Immature natural killer cell (primary cell): ENCODE measurements around the gene PRXL2B. TPM values are rescaled to one million over a fixed set of nuclear protein-coding genes. Genes with fewer than 3 reads are reported as not detected.

Experiments
- DNase-seq, 3 donors: peaks; one replicate each; pipeline ENCODE4 v3.0.0; 2022; ENCODE audit warnings: mixed read lengths in 1 of 3
- H3K27ac Mint-ChIP-seq, 6 donors: one replicate each; pipeline ENCODE4 v1.8.0; 2020; ENCODE audit warnings: mixed read lengths in 6 of 6, mild to moderate bottlenecking in 5 of 6, inconsistent platforms in 4 of 6, moderate library complexity in 3 of 6
- H3K27me3 Mint-ChIP-seq, 3 donors: one replicate each; pipeline ENCODE4 v1.8.0; 2020 to 2021; ENCODE audit warnings: low read depth in 3 of 3, mild to moderate bottlenecking in 3 of 3, mixed read lengths in 3 of 3, moderate library complexity in 3 of 3, inconsistent platforms in 1 of 3
- H3K36me3 Mint-ChIP-seq, 3 donors: one replicate each; pipeline ENCODE4 v1.8.0; 2020; ENCODE audit warnings: mixed read lengths in 3 of 3, inconsistent platforms in 2 of 3, mild to moderate bottlenecking in 2 of 3
- H3K4me1 Mint-ChIP-seq, 2 donors: one replicate each; pipeline ENCODE4 v1.8.0; 2020; ENCODE audit warnings: inconsistent platforms in 2 of 2, mild to moderate bottlenecking in 2 of 2, mixed read lengths in 2 of 2, moderate library complexity in 1 of 2
- H3K4me3 Mint-ChIP-seq, 5 donors: one replicate each; pipeline ENCODE4 v1.8.0; 2020; ENCODE audit warnings: mild to moderate bottlenecking in 5 of 5, mixed read lengths in 5 of 5, inconsistent platforms in 3 of 5, moderate library complexity in 3 of 5
- H3K9me3 Mint-ChIP-seq, 6 donors: one replicate each; pipeline ENCODE4 v1.8.0; 2020; ENCODE audit warnings: mild to moderate bottlenecking in 6 of 6, mixed read lengths in 6 of 6, inconsistent platforms in 4 of 6, moderate library complexity in 3 of 6
- polyA plus RNA-seq, 3 donors: library from polyadenylated mRNA; unstranded; fragments of 300-500 nt; fragmentation: Illumina TruSeq; gene quantifications; one replicate each; pipeline ENCODE4 v1.2.3, GENCODE V29; 2021

PRXL2B gene
- polyA plus RNA-seq, 3 donors from 2014 or later = 10.0 to 17.1 (median 13.6) TPM

GRCh38 chr1:2555634-2556276 is 30.8 kb upstream of the PRXL2B start:
- Mint-ChIP-seq H3K4me3 (peak overlapping the region; percentile 93 to 99 (median 98)), H3K27me3 (peaks cover 6 to 15% (median 9%) of the 10 kb centered on the region in 3 donors), H3K9me3 (no peaks in the 10 kb centered on the region), H3K36me3 (no peaks in the 10 kb centered on the region), H3K27ac (peak overlapping the region; percentile 93 to 100 (median 96)), H3K4me1 (peaks cover 32 to 40% of the 10 kb centered on the region in 2 donors)
- peak; percentile 79 to 83 (median 82) for DNase-seq

GRCh38 chr1:2556277-2556677 is 30.3 kb upstream of the PRXL2B start, which contains the start of gene TNFRSF14:
TNFRSF14 (plus strand) TSS chr1:2556371; CDS start chr1:2556665, 294 bp downstream.
- Mint-ChIP-seq H3K4me1 (peaks cover 32 to 38% of the 10 kb centered on the region in 2 donors), H3K9me3 (no peaks in the 10 kb centered on the region), H3K27me3 (peaks cover 6 to 13% (median 9%) of the 10 kb centered on the region in 3 donors), H3K36me3 (no peaks in the 10 kb centered on the region), H3K27ac (peak within 1 kb of the TSS; percentile 93 to 100 (median 96)), H3K4me3 (peak within 1 kb of the TSS; percentile 93 to 99 (median 98))
- DNase-seq = peak; percentile 81 to 86 (median 83)

GRCh38 chr1:2556678-2557481 is 29.7 kb upstream of the PRXL2B start:
- H3K36me3 Mint-ChIP-seq = no peaks in the 10 kb centered on the region
- peak; percentile 62 to 72 (median 65) for DNase-seq
- peak overlapping the region; percentile 93 to 99 (median 98) for H3K4me3 Mint-ChIP-seq
- peaks cover 32 to 39% of the 10 kb centered on the region in 2 donors for H3K4me1 Mint-ChIP-seq
- H3K9me3 Mint-ChIP-seq = no peaks in the 10 kb centered on the region
- H3K27me3 Mint-ChIP-seq = peaks cover 6 to 13% (median 9%) of the 10 kb centered on the region in 3 donors
- H3K27ac Mint-ChIP-seq = peak overlapping the region; percentile 93 to 100 (median 96)

GRCh38 chr1:2557482-2558400 is 28.8 kb upstream of the PRXL2B start:
- peaks cover 32 to 39% of the 10 kb centered on the region in 2 donors for H3K4me1 Mint-ChIP-seq
- H3K27me3 Mint-ChIP-seq = peaks cover 6 to 13% (median 9%) of the 10 kb centered on the region in 3 donors
- peak overlapping the region; percentile 71 to 99 (median 98) for H3K4me3 Mint-ChIP-seq
- no peaks in the 10 kb centered on the region for H3K36me3 Mint-ChIP-seq
- no peak for DNase-seq
- H3K27ac Mint-ChIP-seq = peak overlapping the region; percentile 82 to 100 (median 94)
- H3K9me3 Mint-ChIP-seq = no peaks in the 10 kb centered on the region

GRCh38 chr1:2558420-2558819 is 28.2 kb upstream of the PRXL2B start:
- no peaks in the 10 kb centered on the region for H3K36me3 Mint-ChIP-seq
- no peaks in the 10 kb centered on the region for H3K9me3 Mint-ChIP-seq
- no peak for DNase-seq
- peak overlapping the region; percentile 29 to 99 (median 54) for H3K4me3 Mint-ChIP-seq
- H3K27me3 Mint-ChIP-seq = peaks cover 6 to 13% (median 9%) of the 10 kb centered on the region in 3 donors
- peak overlapping the region in 5 of 6 donors; percentile 40 to 100 (median 60) for H3K27ac Mint-ChIP-seq
- peaks cover 32 to 39% of the 10 kb centered on the region in 2 donors for H3K4me1 Mint-ChIP-seq

- Mint-ChIP-seq H3K36me3 (no peaks in the 10 kb centered on the region), H3K4me3 (peak overlapping the region; percentile 10 to 71 (median 51)), H3K4me1 (peaks cover 32 to 36% of the 10 kb centered on the region in 2 donors), H3K27ac (peak overlapping the region in 4 of 6 donors; percentile 40 to 79 (median 64)), H3K27me3 (peaks cover 6 to 13% (median 9%) of the 10 kb centered on the region in 3 donors), H3K9me3 (no peaks in the 10 kb centered on the region)
- DNase-seq = no peak
These were observed 27.7 kb upstream of the PRXL2B start for GRCh38 chr1:2558861-2559260.

GRCh38 chr1:2559509-2560298 is 26.9 kb upstream of the PRXL2B start:
- Mint-ChIP-seq H3K27me3 (peaks cover 6 to 13% (median 9%) of the 10 kb centered on the region in 3 donors), H3K36me3 (no peaks in the 10 kb centered on the region), H3K9me3 (no peaks in the 10 kb centered on the region), H3K4me3 (no peak overlapping the region), H3K27ac (no peak overlapping the region), H3K4me1 (peaks cover 28 to 30% of the 10 kb centered on the region in 2 donors)
- DNase-seq = no peak

GRCh38 chr1:2560299-2561073 is 26.1 kb upstream of the PRXL2B start:
- peaks cover 6 to 13% (median 9%) of the 10 kb centered on the region in 3 donors for H3K27me3 Mint-ChIP-seq
- peaks cover 23% of the 10 kb centered on the region in 2 donors for H3K4me1 Mint-ChIP-seq
- H3K27ac Mint-ChIP-seq = no peak overlapping the region
- no peak overlapping the region for H3K4me3 Mint-ChIP-seq
- no peaks in the 10 kb centered on the region for H3K9me3 Mint-ChIP-seq
- no peak for DNase-seq
- H3K36me3 Mint-ChIP-seq = no peaks in the 10 kb centered on the region

- Mint-ChIP-seq H3K27ac (peak overlapping the region in 4 of 6 donors; percentile 10 to 72 (median 52)), H3K4me3 (no peak overlapping the region), H3K27me3 (peaks cover 4 to 5% (median 4%) of the 10 kb centered on the region in 3 donors), H3K9me3 (no peaks in the 10 kb centered on the region), H3K36me3 (no peaks in the 10 kb centered on the region), H3K4me1 (peaks cover 14 to 16% of the 10 kb centered on the region in 2 donors)
- no peak for DNase-seq
These were observed 25.1 kb upstream of the PRXL2B start for GRCh38 chr1:2561446-2561845.

GRCh38 chr1:2561898-2562895 is 24.4 kb upstream of the PRXL2B start:
- no peak overlapping the region for H3K4me3 Mint-ChIP-seq

GRCh38 chr1:2563205-2563604 is 23.4 kb upstream of the PRXL2B start:
- Mint-ChIP-seq H3K27ac (no peak overlapping the region), H3K36me3 (no peaks in the 10 kb centered on the region), H3K4me3 (no peak overlapping the region), H3K27me3 (no peaks in the 10 kb centered on the region), H3K9me3 (no peaks in the 10 kb centered on the region), H3K4me1 (peaks cover 2 to 6% of the 10 kb centered on the region in 2 donors)
- DNase-seq = no peak

More at GRCh38 chr1:2561898-2562895, 24.4 kb upstream of the PRXL2B start:
- Mint-ChIP-seq H3K36me3 (no peaks in the 10 kb centered on the region), H3K27ac (no peak overlapping the region), H3K9me3 (no peaks in the 10 kb centered on the region), H3K4me1 (peaks cover 11 to 14% of the 10 kb centered on the region in 2 donors), H3K27me3 (no peaks in the 10 kb centered on the region)
- no peak for DNase-seq
